ENCODE data around the gene NCK2.

DNA sequence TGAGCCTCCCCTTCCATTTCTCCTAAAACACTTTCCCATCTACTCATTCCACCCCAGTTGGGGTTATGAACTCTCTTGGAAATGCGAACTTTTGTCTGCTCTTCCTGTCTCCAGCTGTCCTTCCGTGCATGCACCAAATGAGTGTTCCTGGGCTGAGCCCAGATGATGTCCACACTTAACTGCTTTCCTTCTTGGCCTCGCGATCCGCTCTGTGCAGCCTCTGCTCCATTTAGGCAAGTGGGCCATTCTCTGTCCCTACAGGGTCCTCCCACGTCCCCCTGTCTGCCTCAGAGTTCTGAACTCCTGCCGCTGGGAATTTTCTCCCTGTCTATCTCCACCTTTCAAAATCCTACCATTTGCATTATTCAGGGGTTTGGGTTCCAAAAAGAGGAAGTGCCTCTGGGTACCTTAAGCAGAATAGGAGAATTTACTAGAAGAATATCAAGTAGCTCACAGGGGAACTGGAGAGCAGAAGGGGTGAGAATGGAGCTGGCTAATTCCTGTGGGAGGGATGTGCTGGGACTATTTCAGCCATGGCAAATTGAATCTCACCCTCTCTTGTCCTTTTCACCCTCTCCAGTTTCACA, 4.7 kb upstream of the NCK2 start:
- TF ChIP-seq, protein P1, sequence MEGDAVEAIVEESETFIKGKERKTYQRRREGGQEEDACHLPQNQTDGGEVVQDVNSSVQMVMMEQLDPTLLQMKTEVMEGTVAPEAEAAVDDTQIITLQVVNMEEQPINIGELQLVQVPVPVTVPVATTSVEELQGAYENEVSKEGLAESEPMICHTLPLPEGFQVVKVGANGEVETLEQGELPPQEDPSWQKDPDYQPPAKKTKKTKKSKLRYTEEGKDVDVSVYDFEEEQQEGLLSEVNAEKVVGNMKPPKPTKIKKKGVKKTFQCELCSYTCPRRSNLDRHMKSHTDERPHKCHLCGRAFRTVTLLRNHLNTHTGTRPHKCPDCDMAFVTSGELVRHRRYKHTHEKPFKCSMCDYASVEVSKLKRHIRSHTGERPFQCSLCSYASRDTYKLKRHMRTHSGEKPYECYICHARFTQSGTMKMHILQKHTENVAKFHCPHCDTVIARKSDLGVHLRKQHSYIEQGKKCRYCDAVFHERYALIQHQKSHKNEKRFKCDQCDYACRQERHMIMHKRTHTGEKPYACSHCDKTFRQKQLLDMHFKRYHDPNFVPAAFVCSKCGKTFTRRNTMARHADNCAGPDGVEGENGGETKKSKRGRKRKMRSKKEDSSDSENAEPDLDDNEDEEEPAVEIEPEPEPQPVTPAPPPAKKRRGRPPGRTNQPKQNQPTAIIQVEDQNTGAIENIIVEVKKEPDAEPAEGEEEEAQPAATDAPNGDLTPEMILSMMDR (IDR thresholded peaks at IDR 0.05; ENCODE audit: low read depth, low read length, poor library complexity, severe bottlenecking), result no peak
- TF ChIP-seq EZH2phosphoT487 (IDR thresholded peaks at IDR 0.05; ENCODE audit: borderline replicate concordance, low read length), result no peak

Measured in DOHH2 (cell line).